GM23338 (cell line): ENCODE measurements around the gene FAM81B.

Experiments
- CREB1 ChIP-seq: fragments of 250-450 bp; sonication (Bioruptor Pico); IDR thresholded peaks from 2 replicates; pipeline ENCODE4 v1.5.0; 2020; ENCODE audit warnings: low read depth, mild to moderate bottlenecking, moderate library complexity
- CTCF ChIP-seq, 2 experiments: fragments of 200-600 bp in 1 of 2; sonication (generic) in 1 of 2; conservative IDR thresholded peaks; 2 replicates each; pipeline versions ENCODE4 v1.5.1 to v1.6.1; 2016 to 2017; ENCODE audit warnings: antibody characterized with exemption in 2 of 2, low read depth in 2 of 2, mild to moderate bottlenecking in 2 of 2, moderate library complexity in 1 of 2
- ETS1 ChIP-seq: IDR thresholded peaks from 2 replicates; pipeline ENCODE4 v1.6.1; 2016; ENCODE audit warnings: antibody characterized with exemption
- EZH2 ChIP-seq: fragments of 200-600 bp; sonication (generic); IDR thresholded peaks from one replicate; pipeline ENCODE4 v1.8.0; 2017; ENCODE audit warnings: antibody characterized with exemption, mild to moderate bottlenecking, low read depth; ENCODE audit not compliant: unreplicated experiment
- EZH2phosphoT487 ChIP-seq: fragments of 200-600 bp; sonication (generic); IDR thresholded peaks from one replicate; pipeline ENCODE4 v1.8.1; 2018; ENCODE audit warnings: antibody characterized with exemption; ENCODE audit not compliant: unreplicated experiment
- JUNB ChIP-seq: IDR thresholded peaks from one replicate; pipeline ENCODE4 v1.6.1; 2016; ENCODE audit warnings: antibody characterized with exemption; ENCODE audit not compliant: unreplicated experiment
- NANOG ChIP-seq: IDR thresholded peaks from 2 replicates; pipeline ENCODE4 v1.6.1; 2016; ENCODE audit warnings: antibody characterized with exemption, borderline replicate concordance
- POLR2AphosphoS5 ChIP-seq: IDR thresholded peaks from 2 replicates; pipeline ENCODE4 v1.6.1; 2016; ENCODE audit warnings: antibody characterized with exemption, low read depth
- REST ChIP-seq: IDR thresholded peaks from one replicate; pipeline ENCODE4 v1.6.1; 2018; ENCODE audit warnings: antibody characterized with exemption; ENCODE audit not compliant: unreplicated experiment
- STAT1 ChIP-seq: IDR thresholded peaks from one replicate; pipeline ENCODE4 v1.6.1; 2016; ENCODE audit warnings: antibody characterized with exemption; ENCODE audit not compliant: unreplicated experiment
- ZNF114 ChIP-seq: fragments of 250-450 bp; sonication (Bioruptor Pico); IDR thresholded peaks from 2 replicates; pipeline ENCODE4 v1.5.0; 2020; ENCODE audit warnings: mild to moderate bottlenecking, moderate library complexity
- ZNF462 ChIP-seq: fragments of 250-450 bp; sonication (Bioruptor Pico); IDR thresholded peaks from 2 replicates; pipeline ENCODE4 v1.5.0; 2020; ENCODE audit warnings: mild to moderate bottlenecking, moderate library complexity

GRCh38 chr5:95417971-95418370, 26.8 kb downstream of the FAM81B start:
- TF ChIP-seq JUNB (no peak), EZH2 (no peak), REST (no peak), CTCF (conservative IDR thresholded peaks at IDR 0.05; ENCODE audit: low read depth in 2 of 2) (no peak), ZNF462 (no peak), POLR2AphosphoS5 (no peak), EZH2phosphoT487 (no peak), NANOG (no peak), ETS1 (no peak), ZNF114 (CRISPR knock-in tag) (no peak), CREB1 (CRISPR knock-in tag) (no peak), STAT1 (no peak)
